K562 (cell line): ENCODE results near the gene CA7. TPM values are rescaled to one million over a fixed set of nuclear protein-coding genes. Genes with fewer than 3 reads are reported as not detected.

ENCODE experiments used
- ATAC-seq: fragments of 200-7000 bp; cut with Tn5 transposase; 3 replicates; pipeline ENCODE4 v1.9.1; 2020; ENCODE audit warnings: moderate library complexity
- BruUV-seq: library from RNA; stranded (reverse); fragments of 400-500 nt; replicated peaks from 2 replicates; lab custom pipeline; 2021; lab: Mats Ljungman, UMichigan
- CTCF ChIA-PET: fragments of 300-600 bp; formaldehyde crosslinking; extraction: SDS; loops from one replicate; lab custom pipeline; 2021; ENCODE audit warnings: low intra/inter-chr PET ratio; lab: Yijun Ruan, JAX
- POLR2A ChIA-PET: fragments of 300-600, 350-650 bp; sonication (Branson Sonifier 250); formaldehyde crosslinking; extraction: SDS; loops from one replicate; lab custom pipeline; 2021; ENCODE audit warnings: antibody characterized with exemption, inconsistent platforms; lab: Yijun Ruan, JAX
- DNase-seq, 4 experiments: peaks; one replicate each; pipeline versions ENCODE4 v3.0.0 to v3.0.0-alpha.2; 2011 to 2018; ENCODE audit warnings: low spot score in 3 of 4, mixed read lengths in 3 of 4; ENCODE audit errors: extremely low read depth in 1 of 4
- FAIRE-seq: peaks from 2 replicates; lab custom pipeline; 2011; peaks lifted over from hg19 to GRCh38; lab: Jason Lieb, UNC
- H2AFZ ChIP-seq: 2 replicates; pipeline ENCODE4 v1.6.0; 2011; ENCODE audit warnings: low read depth, low read length, control low read depth, inconsistent platforms
- H3K27ac ChIP-seq: fragments of 200-600 bp; 3 replicates; pipeline ENCODE4 v1.8.0; 2011; ENCODE audit warnings: low read depth, mild to moderate bottlenecking, control low read depth, inconsistent platforms, low read length, moderate library complexity, mixed read lengths; ENCODE audit errors: extremely low read depth
- H3K27me3 ChIP-seq, 2 experiments: fragments of 300-600 bp in 1 of 2; 2 replicates in 1 of 2; 3 replicates in 1 of 2; pipeline versions ENCODE4 v1.6.0 to v1.8.0; 2011; ENCODE audit warnings: inconsistent platforms in 2 of 2, low read length in 2 of 2, mild to moderate bottlenecking in 1 of 2, mixed read lengths in 1 of 2, moderate library complexity in 1 of 2; ENCODE audit not compliant: control insufficient read depth in 2 of 2, insufficient read depth in 2 of 2
- H3K36me3 ChIP-seq: fragments of 300-600 bp; 3 replicates; pipeline ENCODE4 v1.8.0; 2011; ENCODE audit warnings: mild to moderate bottlenecking, low read length, inconsistent platforms; ENCODE audit not compliant: control insufficient read depth, insufficient read depth
- H3K4me1 ChIP-seq, 2 experiments: fragments of 200-600 bp in 1 of 2; replicated peaks in 1 of 2; 2 replicates in 1 of 2; 3 replicates in 1 of 2; pipeline versions ENCODE4 v1.5.1 to v1.8.0; 2011; ENCODE audit warnings: inconsistent platforms in 2 of 2, low read length in 2 of 2, mild to moderate bottlenecking in 1 of 2, mixed read lengths in 1 of 2, moderate library complexity in 1 of 2; ENCODE audit not compliant: control insufficient read depth in 2 of 2, insufficient read depth in 2 of 2
- H3K4me2 ChIP-seq: 2 replicates; pipeline ENCODE4 v1.6.1; 2011; ENCODE audit warnings: low read length, control low read depth, inconsistent platforms, mixed read lengths; ENCODE audit not compliant: insufficient read depth
- H3K4me3 ChIP-seq: fragments of 200-600 bp; sonication (generic), shearing (Covaris generic); 2 replicates; pipeline ENCODE4 v1.5.1; 2016; ENCODE audit warnings: control low read depth, inconsistent platforms
- H3K79me2 ChIP-seq: fragments of 200-600 bp; 3 replicates; pipeline ENCODE4 v1.8.0; 2011; ENCODE audit warnings: low read length, inconsistent platforms; ENCODE audit not compliant: control insufficient read depth, insufficient read depth
- H3K9ac ChIP-seq, 2 experiments: 2 replicates each; pipeline versions ENCODE4 v1.6.0 to v1.6.1; 2011; ENCODE audit warnings: low read depth in 2 of 2, low read length in 2 of 2, control low read depth in 1 of 2, inconsistent platforms in 1 of 2, mild to moderate bottlenecking in 1 of 2, mixed read lengths in 1 of 2; ENCODE audit not compliant: insufficient read depth in 1 of 2
- H3K9me1 ChIP-seq: one replicate; pipeline ENCODE4 v1.6.0; 2011; ENCODE audit warnings: inconsistent platforms, mild to moderate bottlenecking, low read length, moderate library complexity; ENCODE audit not compliant: control insufficient read depth, insufficient read depth
- H3K9me3 ChIP-seq: replicated peaks from 2 replicates; pipeline ENCODE4 v1.5.1; 2011; ENCODE audit warnings: low read depth, low read length, inconsistent platforms; ENCODE audit not compliant: control insufficient read depth, insufficient read depth
- H4K20me1 ChIP-seq: replicated peaks from 2 replicates; pipeline ENCODE4 v1.6.1; 2011; ENCODE audit warnings: low read length, inconsistent platforms, mixed read lengths; ENCODE audit not compliant: control insufficient read depth, insufficient read depth
- ATF6 ChIP-seq: sonication (generic); formaldehyde crosslinking; IDR thresholded peaks from 2 replicates; pipeline ENCODE4 v1.4.0; 2020; ENCODE audit warnings: mild to moderate bottlenecking, missing genetic modification reagents
- CTCF ChIP-seq, 3 experiments: IDR thresholded peaks in 2 of 3; conservative IDR thresholded peaks in 1 of 3; 2 replicates each; pipeline ENCODE4 v1.5.1; 2011 to 2012; ENCODE audit warnings: low read length in 3 of 3, mild to moderate bottlenecking in 3 of 3, control low read depth in 2 of 3, improper control_type of control experiment in 1 of 3, inconsistent platforms in 1 of 3, low read depth in 1 of 3, mixed read lengths in 1 of 3, moderate library complexity in 1 of 3; ENCODE audit not compliant: insufficient read depth in 2 of 3
- FOXO4 ChIP-seq: fragments of 450-650 bp; formaldehyde crosslinking; IDR thresholded peaks from 2 replicates; pipeline ENCODE4 v1.4.0; 2020; ENCODE audit warnings: mild to moderate bottlenecking, moderate library complexity
- LARP7 ChIP-seq: fragments of 450-650 bp; IDR thresholded peaks from 2 replicates; pipeline ENCODE4 v1.6.1; 2016
- MTA1 ChIP-seq: fragments of 450-650 bp; IDR thresholded peaks from 2 replicates; pipeline ENCODE4 v1.6.1; 2017; ENCODE audit warnings: borderline replicate concordance
- MTA2 ChIP-seq: fragments of 450-650 bp; IDR thresholded peaks from 2 replicates; pipeline ENCODE4 v1.6.1; 2016; ENCODE audit warnings: low read depth
- POLR2H ChIP-seq: IDR thresholded peaks from 2 replicates; pipeline ENCODE4 v1.6.1; 2016; ENCODE audit warnings: missing genetic modification characterization, low read depth, mild to moderate bottlenecking, control low read depth, missing compliant biosample characterization, moderate library complexity
- SMC3 ChIP-seq: conservative IDR thresholded peaks from 2 replicates; pipeline ENCODE4 v1.6.1; 2011; ENCODE audit warnings: low read depth, low read length, improper control_type of control experiment; ENCODE audit not compliant: insufficient read depth
- ZKSCAN1 ChIP-seq: fragments of 150-350 bp; IDR thresholded peaks from 2 replicates; pipeline ENCODE4 v1.6.1; 2016; ENCODE audit warnings: low read depth, low read length
- ZNF165 ChIP-seq: fragments of 250-450 bp; sonication (Bioruptor Pico); IDR thresholded peaks from 2 replicates; pipeline ENCODE4 v1.4.0; 2020; ENCODE audit warnings: borderline replicate concordance
- WGBS: fragments of 100-300 bp; shearing (Covaris generic); methylation state at CpG from one replicate; pipeline ENCODE4 v1.1.6; 2016; ENCODE audit warnings: low coverage, mixed read lengths; ENCODE audit not compliant: insufficient coverage; ENCODE audit errors: missing lambda C conversion rate; 5-methylcytosine and 5-hydroxymethylcytosine counted together
- in situ Hi-C: fragments of 300-500 bp; cut with MboI; formaldehyde crosslinking; loops from 4 replicates; pipeline ENCODE4 v1.15.0; 2018; ENCODE audit warnings: inconsistent platforms, mixed read lengths
- intact Hi-C: fragments of 100-400 bp; cut with micrococcal nuclease; formaldehyde crosslinking; loops from 2 replicates; pipeline ENCODE4 v1.14.2; 2022
- polyA plus RNA-seq, 8 experiments: library from polyadenylated mRNA; depleted of rRNA in 4 of 8; stranded (reverse) in 5 of 8; unstranded in 3 of 8; fragments of >200 nt; fragmentation: Nextera tagmentation in 2 of 8; fragmentation: Illumina TruSeq in 1 of 8; extraction: Ambion mirVana in 2 of 8; extraction: Trizol in 1 of 8; gene quantifications; 2 replicates each; pipeline versions ENCODE4 v1.2.1 to v1.2.3, GENCODE V29; 2011 to 2014; ENCODE audit warnings: inconsistent platforms in 1 of 8, missing spikeins in 1 of 8
- total RNA-seq, 7 experiments: library from RNA; depleted of rRNA in 6 of 7; stranded (reverse); fragments of >200 nt in 6 of 7; fragmentation: Illumina TruSeq in 2 of 7; extraction: Trizol in 2 of 7; gene quantifications; 2 replicates each; pipeline versions ENCODE4 v1.2.1 to v1.2.3, GENCODE V29; 2011 to 2021; ENCODE audit warnings: low replicate concordance in 1 of 7

The CA7 gene
- total and polyA plus RNA-seq, 9 of the 15 experiments (the other 6 are each of a cell fraction or from before 2014, with no cell fraction given) = 0.03 to 0.07 (median 0.05) TPM; not detected in 5

DNA sequence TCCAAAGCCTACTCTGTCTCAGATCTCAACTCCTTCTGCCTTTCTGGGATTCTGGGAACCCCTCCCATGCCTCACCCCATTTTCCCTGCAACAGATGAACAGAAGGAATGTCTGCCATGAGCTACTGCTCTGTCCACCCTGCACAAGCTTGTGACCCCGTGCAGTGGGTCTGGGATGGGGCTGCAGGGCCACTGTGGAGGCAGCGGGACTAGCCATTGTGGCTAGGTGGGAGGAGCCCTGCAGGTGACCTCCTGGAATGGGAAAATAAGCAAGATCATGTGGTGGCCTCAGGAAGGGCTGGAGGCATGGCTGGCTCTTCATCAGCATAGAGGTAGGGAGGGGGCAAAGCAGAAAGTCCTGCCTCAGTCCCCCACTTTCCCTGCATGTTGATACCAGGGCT, 49.8 kb downstream of the CA7 start:
- no peak overlapping the region for H3K4me2 ChIP-seq
- no peaks in the 10 kb centered on the region for H3K79me2 ChIP-seq
- ATAC-seq (no peak), FAIRE-seq (no peak), DNase-seq (no peak)
- H3K27ac ChIP-seq = no peak overlapping the region
- no peak overlapping the region for H2AFZ ChIP-seq
- H3K4me1 ChIP-seq = peaks cover 4 to 15% of the 10 kb centered on the region in 2 experiments; a peak in 4 of 5 replicates
- 55% methylated on average over 2 of the region's 2 CpGs for WGBS
- H3K27me3 ChIP-seq = no peaks in the 10 kb centered on the region
- peaks cover 13% of the 10 kb centered on the region; the same call in 1 of the 3 replicates for H3K36me3 ChIP-seq
- no TSS peak for BruUV-seq
- H3K9me1 ChIP-seq = no peaks in the 10 kb centered on the region
- no peaks in the 10 kb centered on the region for H3K9me3 ChIP-seq
- POLR2A ChIA-PET = interaction anchor here (3.0 kb wide), 1 partner anchor 34 kb away, joined by 15 read pairs; no protein-coding TSS in a partner anchor
- H3K4me3 ChIP-seq = no peak overlapping the region
- intact Hi-C loops (no loop called here), in situ Hi-C loops (no loop called here)
- H3K9ac ChIP-seq = no peak overlapping the region
- H4K20me1 ChIP-seq = no peaks in the 10 kb centered on the region
- CTCF ChIA-PET = interaction anchor here (2.8 to 4.3 kb wide), 2 partner anchors 31 to 34 kb away, joined by 10 to 41 read pairs; partner anchors contain the start of gene RRAD
- no peak for TF ChIP-seq LARP7
- TF ChIP-seq SMC3 = no peak
- no peak for TF ChIP-seq ZKSCAN1
- TF ChIP-seq CTCF (IDR thresholded peaks at IDR 0.05 in 2 of 3, conservative IDR thresholded peaks at IDR 0.05 in 1 of 3; ENCODE audit: insufficient read depth in 2 of 3, low read depth in 1 of 3, low read length in 3 of 3) = no peak
- no peak for TF ChIP-seq POLR2H (tag)
- TF ChIP-seq ZNF165 = no peak
- TF ChIP-seq MTA2 = no peak
- TF ChIP-seq MTA1 = no peak
- no peak for TF ChIP-seq ATF6 (CRISPR knock-in tag)
- no peak for TF ChIP-seq FOXO4 (CRISPR knock-in tag)
